Measurements from ENCODE around the gene FUS.
"Not testable (repeated sequence)": the region's sequence is repeated elsewhere in the genome, so short reads cannot be mapped to it uniquely, and the experiment has no call there.

Gene FUS

DNA sequence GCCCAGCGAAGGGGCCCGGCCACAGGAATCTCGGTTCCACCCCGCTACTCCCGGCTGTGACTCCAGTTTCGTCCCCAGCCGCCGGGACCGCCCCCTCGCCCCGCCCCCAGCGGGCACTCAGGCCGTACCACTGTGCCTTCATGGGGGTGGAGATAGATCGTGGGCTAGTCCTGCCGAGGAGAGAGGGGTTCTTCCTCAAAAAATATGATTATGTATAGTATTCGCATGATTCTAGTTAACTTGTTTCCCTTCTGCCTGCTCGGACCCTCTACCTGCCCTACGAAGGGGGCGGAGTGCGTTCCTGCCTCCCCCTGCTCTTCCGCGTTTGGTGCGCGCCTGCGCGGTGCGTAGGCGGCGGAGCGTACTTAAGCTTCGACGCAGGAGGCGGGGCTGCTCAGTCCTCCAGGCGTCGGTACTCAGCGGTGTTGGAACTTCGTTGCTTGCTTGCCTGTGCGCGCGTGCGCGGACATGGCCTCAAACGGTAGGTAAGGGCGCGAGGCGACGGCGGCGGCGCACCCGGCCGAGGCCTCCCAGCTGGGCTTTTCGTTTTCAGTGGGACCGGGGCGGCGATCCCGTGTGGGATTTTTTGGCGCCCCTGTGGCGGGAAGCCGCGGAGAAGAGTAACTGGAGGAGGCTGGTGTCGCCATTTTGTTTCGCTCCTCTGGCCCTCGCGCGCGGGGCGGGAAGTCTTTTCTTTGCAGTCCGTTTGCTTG is at the start of gene FUS:
Gene FUS, plus strand, starts transcription at position 393 of the 713 bp plus-strand sequence. Its CDS starts 76 bp downstream, at position 469.
- in situ Hi-C loops (cut with MboI; ENCODE audit: low sequenced_read_pairs) = no loop called here

DNA sequence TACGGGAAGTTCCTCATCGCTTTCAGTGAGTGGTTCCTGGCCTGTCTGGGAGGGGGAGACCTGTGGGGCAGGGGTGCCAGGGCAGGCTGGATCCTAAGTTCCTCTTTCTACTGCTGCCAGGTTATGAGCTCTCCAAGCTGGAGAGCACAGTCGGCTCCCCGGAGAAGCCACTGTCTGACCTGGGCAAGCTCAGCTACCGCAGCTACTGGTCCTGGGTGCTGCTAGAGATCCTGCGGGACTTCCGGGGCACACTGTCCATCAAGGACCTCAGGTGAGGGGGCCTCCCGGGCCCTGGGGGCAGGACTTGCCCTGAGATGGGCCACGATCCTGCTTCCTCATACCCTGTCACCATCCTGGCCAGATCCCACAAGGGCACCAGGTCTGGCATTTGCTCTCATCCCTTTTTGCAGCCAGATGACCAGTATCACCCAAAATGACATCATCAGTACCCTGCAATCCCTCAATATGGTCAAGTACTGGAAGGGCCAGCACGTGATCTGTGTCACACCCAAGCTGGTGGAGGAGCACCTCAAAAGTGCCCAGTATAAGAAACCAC is 49.5 kb upstream of the FUS start:
- in situ Hi-C loops (cut with MboI; ENCODE audit: low sequenced_read_pairs) = no loop called here

DNA sequence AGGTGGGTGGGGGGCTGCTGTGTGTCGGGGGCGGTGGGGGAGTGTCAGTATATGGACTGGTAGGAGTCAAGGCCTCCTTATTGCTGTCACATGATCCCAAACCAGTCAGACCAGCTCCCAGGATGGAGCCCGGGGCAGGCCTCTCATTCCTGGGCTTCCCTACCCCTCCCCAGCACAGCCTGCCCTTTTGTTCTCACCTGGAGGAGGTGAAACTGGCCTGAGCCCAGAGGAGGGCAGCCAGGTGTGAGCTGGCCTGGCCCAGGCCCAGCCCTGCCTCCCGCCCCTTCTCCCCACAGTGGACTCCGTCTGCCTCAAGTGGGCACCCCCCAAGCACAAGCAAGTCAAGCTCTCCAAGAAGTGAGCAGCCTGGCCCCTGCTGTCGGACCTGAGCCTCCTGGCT is 49.0 kb upstream of the FUS start:
- in situ Hi-C loops (cut with MboI; ENCODE audit: low sequenced_read_pairs) = no loop called here

- in situ Hi-C loops (cut with MboI; ENCODE audit: low sequenced_read_pairs) = no loop called here
These were observed 48.5 kb upstream of the FUS start for GRCh38 chr16:31131416-31131815.

DNA sequence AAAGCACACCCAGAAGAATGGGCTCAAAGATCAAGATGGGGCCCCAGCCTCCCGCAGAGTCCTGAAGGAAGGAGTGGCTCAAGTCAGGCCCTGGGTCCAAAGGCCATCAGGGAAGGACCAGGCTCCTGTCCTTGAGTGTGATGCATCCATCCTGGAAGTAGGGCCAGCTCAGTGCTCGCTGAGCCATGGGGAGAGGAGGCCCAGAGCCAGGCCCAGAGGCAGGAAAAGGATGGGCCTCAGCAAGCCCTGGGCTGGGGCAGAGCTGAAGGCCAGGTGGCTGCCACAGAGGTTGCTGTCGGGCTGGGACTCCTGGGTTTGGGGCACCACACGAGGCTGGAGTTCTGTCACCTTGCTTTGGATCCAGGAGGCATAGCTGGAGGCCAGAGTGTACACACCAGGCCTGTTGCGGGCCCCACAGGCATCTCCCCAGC is 48.1 kb upstream of the FUS start:
- in situ Hi-C loops (cut with MboI; ENCODE audit: low sequenced_read_pairs) = no loop called here

DNA sequence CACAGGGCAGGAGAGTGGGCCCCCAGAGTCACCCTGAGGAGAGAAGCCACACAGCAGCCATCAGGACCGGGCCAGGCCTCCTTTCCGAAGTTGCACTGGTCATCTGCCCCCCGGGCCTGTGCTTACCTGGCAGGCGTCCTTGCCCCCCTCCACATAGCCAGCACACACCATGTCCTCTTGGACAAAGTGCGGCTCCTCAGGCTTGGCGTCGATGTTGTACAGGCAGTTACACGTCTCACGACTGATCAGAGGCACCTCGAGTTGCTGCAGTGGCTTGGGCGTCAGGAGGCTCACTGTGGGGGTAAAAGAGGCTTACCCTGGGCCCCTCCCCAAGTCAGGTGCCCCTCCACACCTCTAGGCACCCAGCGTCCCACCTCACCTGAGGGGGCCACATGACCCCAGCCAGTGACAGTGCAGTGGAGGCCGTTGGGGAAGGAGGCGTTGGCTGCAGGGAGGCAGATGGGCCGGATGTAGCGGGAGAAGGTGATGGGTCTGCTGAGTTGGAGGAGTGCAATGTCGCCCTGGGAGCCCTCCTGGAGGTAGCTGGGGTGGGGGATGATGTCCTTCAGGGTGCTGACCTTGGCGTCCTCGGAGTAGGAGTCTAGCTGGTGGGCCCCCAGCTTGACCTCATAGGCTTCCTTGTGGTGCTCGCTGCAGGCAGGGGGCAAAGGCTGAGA is 47.5 kb upstream of the FUS start:
- in situ Hi-C loops (cut with MboI; ENCODE audit: low sequenced_read_pairs) = no loop called here

DNA sequence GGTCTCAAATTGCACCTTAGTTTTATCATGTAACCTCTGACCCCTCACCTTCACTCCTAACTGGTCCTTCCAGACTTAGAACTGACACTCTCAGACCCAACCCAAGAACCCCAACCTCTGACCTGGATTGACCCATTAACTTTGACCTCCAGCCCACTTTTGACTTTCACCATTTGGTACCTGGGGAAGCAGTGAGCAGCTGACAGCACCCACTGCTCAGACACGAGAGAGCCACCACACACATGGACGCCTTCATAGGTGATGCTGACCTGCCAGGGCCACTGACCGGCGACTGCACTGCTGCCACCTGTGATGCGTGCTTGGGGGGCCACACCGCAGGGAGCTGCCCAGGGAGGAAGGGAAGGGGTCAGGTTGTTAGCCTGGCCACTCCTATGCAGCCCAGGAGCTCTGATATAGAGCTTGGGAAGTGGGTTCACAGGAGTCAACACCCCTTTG is 46.9 kb upstream of the FUS start:
- in situ Hi-C loops (cut with MboI; ENCODE audit: low sequenced_read_pairs) = no loop called here

- in situ Hi-C loops (cut with MboI; ENCODE audit: low sequenced_read_pairs) = no loop called here
These were observed 45.8 kb upstream of the FUS start for GRCh38 chr16:31134091-31134571.

DNA sequence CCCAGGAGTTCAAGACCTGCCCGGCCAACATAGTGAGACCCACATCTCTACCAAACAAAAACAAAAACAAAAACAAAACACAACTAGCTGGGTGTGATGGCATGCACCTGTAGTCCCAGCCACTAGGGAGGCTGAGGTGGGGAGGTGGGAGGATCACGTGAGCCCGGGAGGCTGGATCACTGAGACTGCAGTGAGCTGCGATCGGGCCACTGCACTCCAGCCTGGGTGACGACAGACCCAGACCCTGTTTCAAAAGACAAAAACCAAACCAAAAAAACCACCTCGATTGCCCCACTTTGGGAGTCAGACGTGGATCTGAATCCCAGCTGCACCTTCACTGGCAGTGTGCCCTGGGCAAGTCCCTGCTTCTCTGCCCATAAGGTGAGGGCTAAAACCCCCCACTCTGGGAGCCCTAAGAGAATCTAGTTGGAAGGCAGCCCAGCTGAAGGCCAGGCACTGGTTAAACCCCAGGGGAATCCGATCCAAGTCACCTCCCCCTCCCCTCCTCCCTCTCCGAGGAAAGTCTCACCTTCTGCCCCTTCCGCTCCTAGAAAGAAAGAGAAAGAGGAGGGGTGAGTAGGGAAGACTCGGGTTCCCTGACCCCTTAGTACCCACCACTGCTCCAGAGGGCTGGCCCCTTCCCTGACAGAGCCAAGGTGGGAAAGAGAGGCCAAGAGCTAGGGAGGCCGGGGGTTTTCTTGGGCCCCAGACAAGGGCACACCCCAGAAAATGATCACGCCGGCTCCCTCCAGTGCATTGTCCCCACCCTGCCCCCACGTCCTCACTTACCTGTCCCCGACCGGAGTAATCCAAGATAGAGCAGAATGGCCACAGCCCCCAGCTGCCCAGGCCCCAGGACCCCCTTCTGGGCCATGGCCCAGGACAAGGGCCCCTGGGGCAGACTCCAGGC is 45.1 kb upstream of the FUS start:
- in situ Hi-C loops (cut with MboI; ENCODE audit: low sequenced_read_pairs) = no loop called here

DNA sequence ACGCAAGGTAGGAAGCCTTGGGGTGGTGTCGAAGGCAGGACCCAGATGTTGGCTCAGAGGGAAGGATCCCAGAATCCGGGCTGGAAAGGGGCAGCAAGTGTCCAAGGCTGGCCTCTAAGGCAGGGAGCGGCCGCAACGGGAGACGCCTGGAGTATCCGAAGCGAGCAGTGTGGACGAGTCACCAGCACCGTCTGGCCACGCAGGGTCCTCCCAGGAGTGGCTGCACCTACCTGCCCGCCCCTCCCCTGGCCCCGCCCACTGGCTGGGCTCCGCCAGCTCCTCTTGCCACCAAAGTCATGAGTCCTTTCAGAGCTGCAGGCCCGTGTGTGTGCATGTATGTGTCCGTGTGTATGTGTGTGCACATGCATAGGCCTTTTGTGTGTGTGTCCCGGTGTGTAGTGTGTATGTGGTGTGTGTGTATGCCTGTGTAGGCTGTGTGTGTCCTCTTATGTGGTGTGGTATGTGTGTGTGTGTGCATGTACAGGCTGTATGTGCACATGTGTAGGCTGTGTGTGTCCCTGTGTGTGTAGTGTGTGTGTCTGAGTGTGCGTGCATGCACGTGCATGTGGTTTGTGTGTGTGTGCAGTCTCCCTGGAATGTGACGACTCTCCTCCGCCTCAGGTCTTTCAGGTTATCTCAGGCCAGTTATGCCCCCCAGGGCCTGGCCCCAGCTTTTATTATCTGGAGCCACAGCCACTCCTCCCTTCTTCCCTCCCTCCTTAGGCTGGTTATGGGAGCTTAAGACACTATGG is 44.2 kb upstream of the FUS start, which contains the start of gene PRSS8:
Gene PRSS8, minus strand, starts transcription at position 193 of the 752 bp plus-strand sequence. CDS start 229 bp downstream, outside the sequence.
- in situ Hi-C loops (cut with MboI; ENCODE audit: low sequenced_read_pairs) = no loop called here

GRCh38 chr16:31136287-31136662 is 43.7 kb upstream of the FUS start:
- in situ Hi-C loops (cut with MboI; ENCODE audit: low sequenced_read_pairs) = no loop called here

DNA sequence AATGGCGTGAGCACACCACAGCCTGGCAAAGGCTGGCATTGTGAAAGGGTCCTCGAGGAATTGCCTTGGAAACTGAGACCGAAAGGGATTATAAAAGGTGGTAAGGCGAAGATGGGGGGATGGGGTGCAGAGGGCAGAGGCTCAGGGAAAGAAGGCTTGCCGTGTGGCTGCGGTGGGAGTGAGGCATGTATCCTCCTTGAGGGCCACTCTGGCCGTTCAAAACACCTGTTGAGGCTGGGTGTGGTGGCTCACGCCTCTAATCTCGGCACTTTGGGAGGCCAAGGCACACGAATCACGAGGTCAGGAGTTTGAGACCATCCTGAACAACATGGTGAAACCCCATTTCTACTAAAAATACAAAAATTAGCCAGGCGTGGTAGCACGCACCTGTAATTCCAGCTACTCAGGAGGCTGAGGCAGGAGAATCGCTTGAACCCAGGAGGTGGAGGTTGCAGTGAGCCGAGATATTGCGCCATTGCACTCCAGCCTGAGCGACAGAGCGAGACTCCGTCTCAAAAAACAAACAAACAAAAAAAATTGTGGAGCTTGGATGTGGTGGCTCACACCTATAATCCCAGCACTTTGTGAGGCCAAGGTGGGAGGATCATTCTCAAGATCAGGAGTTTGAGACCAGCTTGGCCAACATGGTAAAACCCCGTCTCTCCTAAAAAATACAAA is 43.0 kb upstream of the FUS start:
- in situ Hi-C loops (cut with MboI; ENCODE audit: low sequenced_read_pairs) = not testable (repeated sequence)

DNA sequence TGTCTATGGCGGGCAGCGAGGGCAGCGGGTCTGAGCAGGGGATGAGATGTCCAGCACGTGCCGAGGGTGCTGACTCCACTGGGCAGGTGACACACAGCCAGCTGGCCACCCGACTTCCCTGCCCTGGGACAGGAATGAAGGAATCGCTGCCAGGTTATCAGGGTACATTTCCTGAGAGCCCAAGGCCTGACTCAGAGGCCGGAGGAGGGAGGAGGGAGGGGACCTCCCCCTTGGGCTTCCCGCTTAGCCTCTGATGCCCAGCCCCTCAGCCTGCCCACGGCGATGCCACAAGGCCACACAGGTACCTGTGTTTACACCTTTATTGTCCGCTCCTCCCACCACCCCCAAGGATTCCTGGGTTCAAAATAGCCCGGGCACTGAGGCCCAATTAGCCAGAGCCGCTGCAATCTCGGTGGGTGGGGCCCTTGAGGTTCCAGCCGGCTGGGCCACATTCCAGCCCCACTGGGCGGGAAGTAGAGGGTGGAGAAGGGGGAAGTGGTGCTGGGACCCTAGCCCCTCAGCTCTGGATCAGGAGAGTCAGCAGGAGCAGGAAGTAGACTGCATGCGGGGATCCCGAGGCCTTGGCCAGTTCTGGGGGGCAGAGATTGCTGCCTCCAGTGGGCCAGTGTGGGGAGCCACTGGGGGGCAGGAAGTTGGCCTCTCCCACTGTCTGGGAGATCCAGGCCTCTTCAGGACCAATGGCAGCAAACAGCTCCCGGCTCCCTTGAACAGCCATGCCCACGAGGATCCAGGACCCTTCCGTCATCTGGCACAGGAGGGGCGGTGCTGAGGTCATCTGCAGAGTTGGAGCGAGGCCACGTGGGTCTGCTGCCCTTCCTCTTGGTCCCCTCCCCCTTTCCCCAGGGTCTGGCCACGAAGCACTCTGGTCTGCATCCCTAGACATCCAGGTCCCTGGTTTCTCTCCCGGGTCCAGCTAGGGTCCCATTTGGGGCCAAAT is 41.0 kb upstream of the FUS start:
- in situ Hi-C loops (cut with MboI; ENCODE audit: low sequenced_read_pairs) = no loop called here

- in situ Hi-C loops (cut with MboI; ENCODE audit: low sequenced_read_pairs) = not testable (repeated sequence)
These were observed 38.9 kb upstream of the FUS start for GRCh38 chr16:31141071-31141469.

DNA sequence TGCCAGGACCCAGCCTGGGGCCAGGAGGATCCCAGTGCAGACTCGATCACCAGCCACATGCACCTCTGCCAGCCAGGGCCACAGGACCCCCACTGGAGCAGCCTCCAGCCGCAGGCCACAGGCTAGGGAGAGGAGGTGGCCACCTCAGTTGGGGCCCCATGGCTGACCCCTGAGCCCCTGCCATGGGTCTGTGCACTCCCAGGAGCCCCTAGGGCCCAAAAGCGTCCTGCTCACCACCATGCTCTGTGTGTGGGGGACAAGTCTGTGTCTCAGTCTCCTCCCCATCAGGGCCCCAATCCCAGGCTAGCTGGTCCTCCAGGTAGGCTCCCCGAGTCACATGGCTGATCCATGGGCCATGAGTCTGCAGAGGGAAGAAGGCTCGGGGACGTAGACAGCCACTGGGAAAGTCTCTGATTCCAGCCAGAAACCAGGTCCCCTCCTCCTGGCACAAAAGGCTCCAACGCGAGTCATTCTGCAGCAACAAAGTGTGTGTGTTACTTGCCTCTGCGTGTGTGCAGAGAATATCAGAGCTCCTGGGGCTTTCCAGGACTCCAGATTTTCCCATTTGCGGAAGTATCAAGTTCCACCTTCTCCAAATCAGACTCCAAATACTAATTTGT is 38.3 kb upstream of the FUS start:
- in situ Hi-C loops (cut with MboI; ENCODE audit: low sequenced_read_pairs) = no loop called here

- in situ Hi-C loops (cut with MboI; ENCODE audit: low sequenced_read_pairs) = no loop called here
These were observed 37.6 kb upstream of the FUS start for GRCh38 chr16:31142109-31143010.
